Left lung (tissue), 10 donors: ENCODE measurements around the gene GFRAL. TPM values are rescaled to one million over a fixed set of nuclear protein-coding genes. Genes with fewer than 3 reads are reported as not detected.

Experiments used
- ATAC-seq: fragments of 200-7000 bp; cut with Tn5 transposase; one replicate; pipeline ENCODE4 v1.9.1; 2020; ENCODE audit warnings: moderate library complexity
- DNase-seq, 4 donors: peaks; one replicate each; pipeline ENCODE4 v3.0.0-alpha.2; 2013 to 2020
- H3K27ac ChIP-seq, 2 donors: fragments of 200-600 bp; sonication (generic) in 1 of 2; one replicate each; pipeline versions ENCODE4 v1.5.0 to v1.8.0; 2020 to 2021
- H3K27me3 ChIP-seq, 2 donors: fragments of 200-600 bp; sonication (generic) in 1 of 2; one replicate each; pipeline versions ENCODE4 v1.5.0 to v1.8.0; 2020 to 2021
- H3K36me3 ChIP-seq, 2 donors: fragments of 200-600 bp; sonication (generic) in 1 of 2; one replicate each; pipeline versions ENCODE4 v1.5.0 to v1.8.0; 2020 to 2021
- H3K4me1 ChIP-seq, 2 donors: fragments of 200-600 bp; one replicate each; pipeline ENCODE4 v1.8.0; 2021
- H3K4me3 ChIP-seq, 2 donors: fragments of 200-600 bp; sonication (generic) in 1 of 2; one replicate each; pipeline versions ENCODE4 v1.5.0 to v1.8.0; 2020 to 2021; ENCODE audit warnings: mild to moderate bottlenecking in 1 of 2
- H3K9me3 ChIP-seq, 2 donors: fragments of 200-600 bp; sonication (generic) in 1 of 2; one replicate each; pipeline versions ENCODE4 v1.5.0 to v1.8.0; 2020 to 2021
- intact Hi-C, 2 donors: fragments of 100-400 bp; cut with DNase I; formaldehyde crosslinking; loops; one replicate each; pipeline versions ENCODE4 v1.11.2 to v1.14.2; 2022
- polyA plus RNA-seq, 6 donors: library from polyadenylated mRNA; unstranded; fragments of 120-200 nt; gene quantifications; one replicate each; pipeline ENCODE4 v1.2.1, GENCODE V29; 2013; ENCODE audit not compliant: insufficient read length in 6 of 6
- total RNA-seq, 2 donors: library from RNA; stranded (reverse); fragmentation: NEBNext Ultra II Directional; extraction: Animal tissue kit (Norgen Biotek cat#: 25700); gene quantifications; one replicate each; pipeline ENCODE4 v1.2.1, GENCODE V29; 2021
- TF ChIP-seq, protein P1 (sequence below), 2 donors: fragments of 200-600 bp; sonication (generic) in 1 of 2; IDR thresholded peaks; one replicate each; pipeline versions ENCODE4 v1.5.0 to v1.8.0; 2021; ENCODE audit warnings: antibody characterized with exemption in 2 of 2
- donor health status: DM: no; HTN: yes; CAD: no.
- donor health status: DM: no; HTN: no; CAD: no.

GFRAL gene
- total and polyA plus RNA-seq, 8 donors, result 0.07 to 0.13 TPM; not detected in 6

- Histone ChIP-seq H3K9me3 (no peaks in the 10 kb centered on the region), H3K27me3 (no peaks in the 10 kb centered on the region), H3K4me3 (no peak overlapping the region), H3K36me3 (no peaks in the 10 kb centered on the region), H3K27ac (no peak overlapping the region), H3K4me1 (no peaks in the 10 kb centered on the region)
- TF ChIP-seq, protein P1, sequence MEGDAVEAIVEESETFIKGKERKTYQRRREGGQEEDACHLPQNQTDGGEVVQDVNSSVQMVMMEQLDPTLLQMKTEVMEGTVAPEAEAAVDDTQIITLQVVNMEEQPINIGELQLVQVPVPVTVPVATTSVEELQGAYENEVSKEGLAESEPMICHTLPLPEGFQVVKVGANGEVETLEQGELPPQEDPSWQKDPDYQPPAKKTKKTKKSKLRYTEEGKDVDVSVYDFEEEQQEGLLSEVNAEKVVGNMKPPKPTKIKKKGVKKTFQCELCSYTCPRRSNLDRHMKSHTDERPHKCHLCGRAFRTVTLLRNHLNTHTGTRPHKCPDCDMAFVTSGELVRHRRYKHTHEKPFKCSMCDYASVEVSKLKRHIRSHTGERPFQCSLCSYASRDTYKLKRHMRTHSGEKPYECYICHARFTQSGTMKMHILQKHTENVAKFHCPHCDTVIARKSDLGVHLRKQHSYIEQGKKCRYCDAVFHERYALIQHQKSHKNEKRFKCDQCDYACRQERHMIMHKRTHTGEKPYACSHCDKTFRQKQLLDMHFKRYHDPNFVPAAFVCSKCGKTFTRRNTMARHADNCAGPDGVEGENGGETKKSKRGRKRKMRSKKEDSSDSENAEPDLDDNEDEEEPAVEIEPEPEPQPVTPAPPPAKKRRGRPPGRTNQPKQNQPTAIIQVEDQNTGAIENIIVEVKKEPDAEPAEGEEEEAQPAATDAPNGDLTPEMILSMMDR (IDR thresholded peaks at IDR 0.05), result no peak
- ATAC-seq, result no peak
- intact Hi-C loops, result no loop called here
- DNase-seq, result no peak
These were observed 122.7 kb downstream of the GFRAL start for GRCh38 chr6:55450005-55450404.

Other genes with a start within 250 kb of the GFRAL start
- gene HCRTR2, start 153.0 kb upstream of the GFRAL start, total RNA-seq, result not detected
- gene HCRTR2, start 153.0 kb upstream of the GFRAL start, polyA plus RNA-seq, result under 1 TPM in 3 of 6 donors, not detected in 3; 0.09 to 0.13 (median 0.10) TPM